Activated naive CD4-positive, alpha-beta T cell treated with anti-CD3 and anti-CD28 coated beads, Interleukin-2, amount 50 U/mL, for 72 hours (primary cell): ENCODE data around the gene BRD7. TPM values are rescaled to one million over a fixed set of nuclear protein-coding genes. Genes with fewer than 3 reads are reported as not detected.
A peak's percentile ranks its signal among the peaks of the same experiment; 100 is the strongest.

Experiments
- ATAC-seq, 2 donors: fragments of 150-1000 bp; cut with Tn5 transposase; 2 replicates each; pipeline ENCODE4 v1.10.0; 2021; ENCODE audit warnings: mild to moderate bottlenecking in 2 of 2, moderate library complexity in 2 of 2
- DNase-seq, 2 donors: peaks; one replicate each; pipeline ENCODE4 v3.0.0; 2021 to 2022; ENCODE audit warnings: low spot score in 2 of 2
- H3K27ac Mint-ChIP-seq, 2 donors: one replicate each; pipeline ENCODE4 v1.8.0; 2022; ENCODE audit warnings: mild to moderate bottlenecking in 2 of 2, mixed read lengths in 2 of 2
- H3K36me3 Mint-ChIP-seq, 2 donors: one replicate each; pipeline ENCODE4 v1.8.0; 2022; ENCODE audit warnings: mixed read lengths in 2 of 2
- H3K9me3 Mint-ChIP-seq, 2 donors: one replicate each; pipeline ENCODE4 v1.8.0; 2022; ENCODE audit warnings: mixed read lengths in 2 of 2
- total RNA-seq, 2 donors: library from RNA; stranded (reverse); gene quantifications; one replicate each; pipeline ENCODE4 v1.2.3, GENCODE V29; 2022

BRD7 gene
- total RNA-seq, 2 donors from 2014 or later, result 71.5 to 84.9 TPM

- Mint-ChIP-seq H3K9me3 (no peaks in the 10 kb centered on the region), H3K27ac (peak overlapping the region; percentile 23 to 73), H3K36me3 (peaks cover 2 to 50% of the 10 kb centered on the region in 2 donors)
- ATAC-seq, result no peak
- DNase-seq, result no peak
Measured at GRCh38 chr16:50281391-50282009, 87.3 kb downstream of the BRD7 start.

GRCh38 chr16:50280932-50281331, 87.9 kb downstream of the BRD7 start:
- H3K27ac Mint-ChIP-seq, result peak overlapping the region in 1 of 2 donors; percentile 73

DNA sequence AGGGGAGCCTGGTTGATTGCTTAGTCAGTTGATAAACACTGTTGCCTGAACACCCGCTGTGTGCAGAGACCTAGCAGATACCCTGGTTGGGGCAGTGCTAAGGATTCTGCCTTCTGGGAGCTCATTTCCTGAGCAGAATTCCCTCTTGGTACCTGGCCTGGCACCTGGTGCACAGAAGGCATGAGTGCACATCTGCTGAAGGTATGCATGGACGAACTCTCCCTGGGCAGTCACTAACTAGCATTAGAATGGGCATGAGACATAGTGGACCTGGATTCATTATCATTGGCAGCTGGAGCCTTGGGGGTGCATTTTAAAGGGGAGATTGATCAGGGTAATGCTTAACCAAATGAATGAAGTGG, 89.3 kb downstream of the BRD7 start:
- ATAC-seq (no peak), DNase-seq (no peak)
- Mint-ChIP-seq H3K27ac (peak overlapping the region in 1 of 2 donors; percentile 94), H3K36me3 (peaks cover 2 to 47% of the 10 kb centered on the region in 2 donors), H3K9me3 (no peaks in the 10 kb centered on the region)

More at GRCh38 chr16:50280932-50281331, 87.9 kb downstream of the BRD7 start:
- Mint-ChIP-seq H3K9me3 (no peaks in the 10 kb centered on the region), H3K36me3 (peaks cover 0 to 53% of the 10 kb centered on the region in 2 donors)
- DNase-seq (no peak), ATAC-seq (no peak)

GRCh38 chr16:50278251-50278650, 90.5 kb downstream of the BRD7 start:
- no peaks in the 10 kb centered on the region for H3K9me3 Mint-ChIP-seq
- ATAC-seq, result no peak
- H3K27ac Mint-ChIP-seq, result peak overlapping the region; percentile 81 to 94
- peaks cover 10 to 56% of the 10 kb centered on the region in 2 donors for H3K36me3 Mint-ChIP-seq
- no peak for DNase-seq

DNA sequence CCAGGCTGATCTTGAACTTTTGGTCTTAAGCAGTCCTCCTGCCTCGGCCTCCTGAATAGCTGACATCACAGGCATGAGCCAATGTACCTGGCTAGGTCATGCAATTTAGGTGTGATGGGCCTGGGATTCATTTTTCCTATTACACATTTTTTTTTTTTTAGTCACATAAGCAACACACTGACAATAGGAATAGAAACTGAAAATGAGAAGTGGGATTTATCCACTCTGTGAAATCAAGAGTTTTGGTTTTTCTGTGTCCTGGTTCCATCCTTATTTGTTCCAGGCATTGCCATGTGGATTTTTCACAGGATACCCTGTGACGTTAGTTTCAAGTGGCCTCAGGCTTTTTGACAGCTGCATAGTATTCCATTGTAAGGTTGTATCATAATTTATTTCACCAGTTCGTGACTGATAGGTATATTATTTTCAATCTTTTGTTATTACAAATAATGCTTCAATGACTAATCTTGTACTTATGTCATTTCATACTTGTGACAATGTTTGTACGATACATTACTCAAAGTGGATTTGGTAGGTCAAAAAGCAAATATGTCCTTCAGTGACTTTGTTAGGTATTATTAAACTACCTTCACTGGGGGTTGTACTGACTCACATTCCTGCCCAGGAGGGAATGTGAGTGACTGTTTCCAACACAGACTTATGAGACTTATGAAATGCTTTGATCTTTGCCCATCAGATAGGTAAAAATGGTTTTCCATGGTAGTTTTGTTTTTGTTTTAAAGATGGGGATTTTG, 91.8 kb downstream of the BRD7 start:
- ATAC-seq (peak; percentile 69 to 81), DNase-seq (no peak)
- peaks cover 10 to 56% of the 10 kb centered on the region in 2 donors for H3K36me3 Mint-ChIP-seq
- H3K27ac Mint-ChIP-seq, result peak overlapping the region; percentile 81 to 94
- H3K9me3 Mint-ChIP-seq, result no peaks in the 10 kb centered on the region

- no peak for ATAC-seq
- DNase-seq, result no peak
- Mint-ChIP-seq H3K36me3 (peaks cover 10 to 56% of the 10 kb centered on the region in 2 donors), H3K9me3 (no peaks in the 10 kb centered on the region), H3K27ac (peak overlapping the region; percentile 81 to 94)
Measured at GRCh38 chr16:50276326-50276640, 92.5 kb downstream of the BRD7 start.

DNA sequence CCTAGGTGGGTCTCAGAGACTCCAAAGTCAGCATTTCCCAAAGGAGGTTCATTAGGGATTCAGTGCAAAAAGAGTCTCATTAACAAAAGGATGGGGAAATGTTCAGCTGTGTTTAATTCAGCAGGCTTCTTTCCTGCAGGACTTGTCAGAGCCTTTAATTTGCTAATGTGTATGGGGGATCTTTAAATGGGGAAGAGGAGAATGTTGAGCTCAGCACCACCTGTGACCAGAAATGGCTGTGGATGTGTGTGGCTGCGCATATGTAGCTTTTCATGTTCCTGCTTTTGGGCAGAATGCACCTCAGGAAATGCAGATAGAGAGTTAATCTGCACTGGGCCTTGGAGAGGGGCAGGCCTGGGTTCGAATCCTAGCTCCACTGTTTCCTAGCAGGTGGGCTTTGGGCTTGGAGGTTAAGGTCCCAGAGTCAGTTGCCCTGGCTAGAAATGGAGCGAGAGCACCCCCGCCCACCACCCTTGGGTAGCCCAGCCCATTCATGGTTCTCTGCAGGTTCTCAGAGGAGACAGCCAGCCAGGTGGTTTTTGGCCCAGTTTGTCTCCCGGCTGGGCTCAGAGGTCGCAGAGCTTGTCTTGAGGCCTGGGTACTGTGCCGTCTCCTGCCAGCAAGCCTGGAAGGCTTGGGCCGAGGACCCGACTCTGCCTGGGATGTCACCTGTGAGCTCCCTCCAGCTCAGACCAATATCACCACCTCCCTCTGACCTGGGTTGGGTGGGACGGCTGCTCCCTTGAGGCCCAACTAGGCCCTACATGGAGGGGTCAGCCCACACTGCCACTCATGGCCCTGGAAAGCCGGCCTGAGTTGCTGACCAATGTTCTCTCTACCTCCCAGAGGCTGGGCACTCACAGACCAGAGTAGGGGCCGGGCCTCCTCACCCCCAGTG, 93.1 kb downstream of the BRD7 start:
- no peak for ATAC-seq
- peak overlapping the region; percentile 98 to 100 for H3K27ac Mint-ChIP-seq
- H3K9me3 Mint-ChIP-seq, result no peaks in the 10 kb centered on the region
- H3K36me3 Mint-ChIP-seq, result peaks cover 10 to 56% of the 10 kb centered on the region in 2 donors
- DNase-seq, result peak in 1 of 2 donors; percentile 52

- no peaks in the 10 kb centered on the region for H3K9me3 Mint-ChIP-seq
- peaks cover 10 to 50% of the 10 kb centered on the region in 2 donors for H3K36me3 Mint-ChIP-seq
- no peak for DNase-seq
- no peak for ATAC-seq
- H3K27ac Mint-ChIP-seq, result peak overlapping the region; percentile 98 to 100
Measured at GRCh38 chr16:50275098-50275415, 93.7 kb downstream of the BRD7 start.

GRCh38 chr16:50274326-50275097, 94.3 kb downstream of the BRD7 start:
- Mint-ChIP-seq H3K27ac (peak overlapping the region; percentile 98 to 100), H3K36me3 (peaks cover 10 to 45% of the 10 kb centered on the region in 2 donors), H3K9me3 (no peaks in the 10 kb centered on the region)
- no peak for DNase-seq
- peak in 1 of 2 donors; percentile 20 for ATAC-seq

DNA sequence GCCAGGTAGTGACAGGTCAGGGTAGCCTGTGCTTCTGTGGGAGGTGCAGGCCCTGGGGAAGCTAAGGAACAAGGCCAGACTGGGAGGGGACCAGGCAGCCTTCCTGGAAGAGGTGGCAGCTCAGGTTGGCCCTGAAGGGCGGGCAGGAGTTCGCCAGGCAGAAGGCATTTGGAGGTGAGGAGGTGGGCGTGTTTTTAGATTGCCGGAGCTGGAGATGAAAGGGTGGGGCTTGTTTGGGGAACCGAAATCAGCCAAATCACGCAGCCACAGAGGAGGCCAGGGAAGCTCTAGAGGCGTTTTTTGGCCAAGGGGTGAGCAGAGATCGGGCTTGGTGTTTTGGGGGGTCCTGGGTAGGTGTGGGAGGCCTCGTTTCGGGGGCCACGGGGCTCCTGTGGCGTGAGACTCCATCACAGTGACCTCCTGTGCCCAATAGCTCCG, 94.9 kb downstream of the BRD7 start:
- peaks cover 10 to 39% of the 10 kb centered on the region in 2 donors for H3K36me3 Mint-ChIP-seq
- ATAC-seq (no peak), DNase-seq (peak in 1 of 2 donors; percentile 55)
- H3K9me3 Mint-ChIP-seq, result no peaks in the 10 kb centered on the region
- H3K27ac Mint-ChIP-seq, result peak overlapping the region; percentile 98 to 100

- Mint-ChIP-seq H3K9me3 (no peaks in the 10 kb centered on the region), H3K36me3 (peaks cover 10 to 37% of the 10 kb centered on the region in 2 donors), H3K27ac (peak overlapping the region; percentile 98 to 100)
- no peak for ATAC-seq
- no peak for DNase-seq
Measured at GRCh38 chr16:50273382-50273690, 95.5 kb downstream of the BRD7 start.

DNA sequence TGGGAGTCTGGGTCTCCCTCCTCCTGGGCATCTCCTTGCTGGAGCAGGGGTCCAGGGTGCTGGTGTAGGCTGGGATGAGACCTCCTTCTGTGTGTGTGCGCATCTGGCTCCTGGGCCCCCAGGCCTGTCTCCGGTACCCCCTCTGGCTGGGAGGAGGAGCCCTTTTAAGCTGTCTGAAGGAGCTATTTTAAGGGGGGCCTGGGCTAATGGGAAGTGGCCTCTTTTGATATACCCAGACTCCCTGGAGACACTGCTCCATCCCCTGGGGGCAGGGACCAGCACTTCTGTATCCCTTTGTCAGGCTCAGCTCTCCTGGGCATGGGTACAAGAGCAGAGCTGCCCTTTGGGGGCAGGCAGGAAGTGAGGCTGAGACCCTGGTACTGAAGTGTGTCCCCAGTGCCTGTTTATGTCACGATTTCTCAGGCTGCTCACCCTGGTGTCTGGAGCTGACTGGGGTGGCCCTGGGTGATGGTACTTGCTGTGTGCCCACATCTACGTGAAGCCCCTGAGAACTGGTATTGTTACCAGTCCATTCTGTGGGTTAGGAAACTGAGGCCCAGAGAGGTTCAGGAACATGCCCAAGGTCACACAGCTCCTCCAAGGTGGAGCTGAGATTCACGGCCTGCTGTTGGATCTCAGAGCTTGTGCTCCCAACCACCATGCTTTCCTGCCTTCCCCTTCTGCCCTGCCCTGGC, 96.0 kb downstream of the BRD7 start:
- Mint-ChIP-seq H3K36me3 (peaks cover 10 to 34% of the 10 kb centered on the region in 2 donors), H3K27ac (peak overlapping the region; percentile 98 to 100), H3K9me3 (no peaks in the 10 kb centered on the region)
- no peak for DNase-seq
- ATAC-seq, result no peak

- DNase-seq (no peak), ATAC-seq (no peak)
- Mint-ChIP-seq H3K9me3 (no peaks in the 10 kb centered on the region), H3K27ac (peak overlapping the region; percentile 83 to 98), H3K36me3 (peaks cover 17 to 34% of the 10 kb centered on the region in 2 donors)
Measured at GRCh38 chr16:50272111-50272571, 96.6 kb downstream of the BRD7 start.

DNA sequence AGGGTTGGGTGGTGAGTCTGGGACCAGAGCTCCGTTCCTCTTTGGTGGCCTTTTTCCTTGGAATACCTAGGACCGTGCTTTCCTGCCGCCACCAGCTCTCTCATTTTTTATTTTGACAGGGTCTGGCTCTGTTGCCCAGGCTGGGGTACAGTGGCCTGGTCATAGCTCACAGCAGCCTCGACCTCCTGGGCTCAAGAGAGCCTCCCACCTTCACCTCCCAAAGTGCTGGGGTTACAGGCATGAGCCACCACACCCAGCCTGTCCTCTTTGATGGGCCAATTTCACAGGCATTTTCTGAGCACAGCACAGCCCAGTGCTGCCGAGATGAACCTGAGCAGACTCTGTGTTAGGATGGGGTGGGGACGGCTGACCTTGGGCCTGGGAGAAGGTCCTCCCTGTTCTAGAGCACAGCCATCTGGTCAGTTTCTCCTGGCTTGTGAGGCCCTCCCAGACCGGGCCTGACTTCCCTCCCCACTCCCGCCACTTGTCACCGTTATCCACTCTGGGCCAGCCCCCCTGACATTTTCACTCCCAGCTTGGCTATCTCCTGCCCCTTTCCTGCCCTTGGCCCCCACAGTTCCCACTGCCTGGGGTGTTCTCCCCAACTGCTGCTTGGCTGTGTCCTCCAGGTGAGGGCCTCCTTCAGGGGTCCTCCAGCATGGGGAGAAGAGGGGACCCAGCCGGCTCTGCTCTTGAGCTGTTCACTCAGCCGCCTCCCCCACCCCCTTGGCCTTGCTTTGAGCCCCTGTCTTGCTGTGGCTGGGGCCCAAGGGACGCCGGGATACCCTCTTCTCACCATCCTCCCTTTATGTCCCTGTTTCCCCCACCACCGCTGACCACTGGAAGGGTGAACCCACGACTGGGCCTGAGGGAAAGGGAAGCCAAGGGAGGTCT, 97.4 kb downstream of the BRD7 start:
- Mint-ChIP-seq H3K36me3 (peaks cover 20 to 30% of the 10 kb centered on the region in 2 donors), H3K27ac (peak overlapping the region; percentile 83 to 98), H3K9me3 (no peaks in the 10 kb centered on the region)
- no peak for DNase-seq
- no peak for ATAC-seq

- Mint-ChIP-seq H3K9me3 (no peaks in the 10 kb centered on the region), H3K27ac (peak overlapping the region; percentile 22 to 98), H3K36me3 (peaks cover 20 to 25% of the 10 kb centered on the region in 2 donors)
- DNase-seq (no peak), ATAC-seq (no peak)
Measured at GRCh38 chr16:50270510-50271147, 98.2 kb downstream of the BRD7 start.
